GM13977 (cell line): Measurements from ENCODE around the gene DPF1.
A peak's percentile ranks its signal among the peaks of the same experiment; 100 is the strongest.
"Not testable (repeated sequence)": the region's sequence is repeated elsewhere in the genome, so short reads cannot be mapped to it uniquely, and the experiment has no call there.

Experiments
- DNase-seq: peaks from one replicate; pipeline ENCODE4 v3.0.0; 2012; ENCODE audit warnings: low spot score
- CTCF ChIP-seq: IDR thresholded peaks from 2 replicates; pipeline ENCODE4 v1.5.1; 2012; ENCODE audit warnings: mild to moderate bottlenecking, control low read depth; ENCODE audit not compliant: insufficient read depth; ENCODE audit errors: extremely low read depth, missing control alignments
- in situ Hi-C: fragments of 300-500 bp; cut with MboI; formaldehyde crosslinking; loops from one replicate; pipeline ENCODE4 v1.12.0; 2022; ENCODE audit warnings: low sequenced_read_pairs, low pct_unique_long_range_greater_than_20kb, mixed read lengths, inconsistent platforms; ENCODE audit not compliant: unreplicated experiment

The DPF1 gene

DNA sequence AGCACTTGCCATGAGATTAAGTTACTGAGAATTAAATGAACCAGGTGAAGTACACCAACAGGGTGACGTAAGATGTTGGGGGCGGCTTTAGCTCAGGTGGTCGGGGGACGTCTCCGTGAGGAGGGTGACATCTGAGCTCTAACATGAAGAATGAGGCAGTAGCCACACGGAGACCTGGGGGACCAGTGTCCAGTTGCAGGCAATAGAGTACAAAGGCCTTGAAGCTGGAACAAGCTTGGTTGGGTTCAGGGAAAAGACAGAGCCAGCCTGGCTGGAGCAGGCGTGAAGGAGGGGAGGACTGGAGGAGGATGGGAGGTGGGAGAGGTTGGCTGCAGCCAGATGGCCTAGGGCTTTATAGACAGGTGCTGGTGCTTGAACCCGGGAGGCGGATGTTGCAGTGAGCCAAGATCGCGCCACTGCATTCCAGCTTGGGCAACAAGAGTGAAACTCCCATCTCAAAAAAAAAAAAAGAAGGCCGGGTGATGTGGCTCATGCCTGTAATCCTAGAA lies 42.0 kb upstream of the DPF1 start:
- in situ Hi-C loops: no loop called here
- TF ChIP-seq CTCF: no peak
- DNase-seq: no peak

GRCh38 chr19:38265213-38265861 lies 41.3 kb upstream of the DPF1 start:
- no peak for DNase-seq
- TF ChIP-seq CTCF: no peak
- in situ Hi-C loops: no loop called here

- in situ Hi-C loops: no loop called here
- DNase-seq: peak; percentile 82
- no peak for TF ChIP-seq CTCF
Observed at GRCh38 chr19:38264486-38265212, 40.6 kb upstream of the DPF1 start, which contains the start of gene SPINT2. SPINT2 (plus strand) TSS chr19:38264573; CDS start chr19:38264893, 320 bp downstream.

DNA sequence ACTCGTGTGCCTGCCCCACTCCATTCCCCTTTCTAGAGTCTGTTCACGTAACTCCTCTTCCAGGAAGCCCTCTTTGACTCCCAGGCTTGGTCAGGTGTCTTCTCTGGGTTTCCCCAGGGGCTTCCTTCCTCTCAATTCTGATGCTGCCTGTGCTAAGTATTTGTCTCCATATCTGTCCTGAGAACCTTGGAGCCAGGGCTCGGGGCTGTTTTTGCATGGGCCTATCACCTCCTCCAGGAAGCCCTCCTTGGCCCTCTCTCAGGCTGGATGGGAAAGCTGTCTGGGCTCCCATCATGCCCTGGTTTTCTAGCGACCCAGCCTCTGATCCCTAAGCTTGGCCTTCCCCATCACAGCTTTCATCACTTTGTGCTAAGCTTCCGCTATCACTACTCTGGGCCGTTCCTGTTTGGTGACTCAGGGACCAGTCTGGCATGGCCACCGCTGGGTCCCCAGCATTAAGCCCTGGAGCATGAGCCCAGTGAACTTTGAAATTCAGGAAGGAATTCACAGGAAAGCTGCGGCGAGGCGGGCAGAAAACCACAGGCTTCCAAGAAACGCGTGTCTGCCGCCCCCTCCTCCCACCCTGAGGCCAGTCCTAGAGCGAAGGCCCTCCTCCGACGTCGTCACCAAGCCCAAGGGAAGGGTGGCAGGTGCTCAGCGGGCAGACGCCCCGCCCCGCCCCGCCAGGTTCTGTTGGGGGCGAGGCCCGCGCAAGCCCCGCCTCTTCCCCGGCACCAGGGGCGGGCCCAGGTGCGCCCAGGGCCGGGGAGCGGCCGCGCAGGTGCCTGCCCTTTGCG lies 39.9 kb upstream of the DPF1 start:
- TF ChIP-seq CTCF: no peak
- peak; percentile 86 for DNase-seq
- in situ Hi-C loops: no loop called here

DNA sequence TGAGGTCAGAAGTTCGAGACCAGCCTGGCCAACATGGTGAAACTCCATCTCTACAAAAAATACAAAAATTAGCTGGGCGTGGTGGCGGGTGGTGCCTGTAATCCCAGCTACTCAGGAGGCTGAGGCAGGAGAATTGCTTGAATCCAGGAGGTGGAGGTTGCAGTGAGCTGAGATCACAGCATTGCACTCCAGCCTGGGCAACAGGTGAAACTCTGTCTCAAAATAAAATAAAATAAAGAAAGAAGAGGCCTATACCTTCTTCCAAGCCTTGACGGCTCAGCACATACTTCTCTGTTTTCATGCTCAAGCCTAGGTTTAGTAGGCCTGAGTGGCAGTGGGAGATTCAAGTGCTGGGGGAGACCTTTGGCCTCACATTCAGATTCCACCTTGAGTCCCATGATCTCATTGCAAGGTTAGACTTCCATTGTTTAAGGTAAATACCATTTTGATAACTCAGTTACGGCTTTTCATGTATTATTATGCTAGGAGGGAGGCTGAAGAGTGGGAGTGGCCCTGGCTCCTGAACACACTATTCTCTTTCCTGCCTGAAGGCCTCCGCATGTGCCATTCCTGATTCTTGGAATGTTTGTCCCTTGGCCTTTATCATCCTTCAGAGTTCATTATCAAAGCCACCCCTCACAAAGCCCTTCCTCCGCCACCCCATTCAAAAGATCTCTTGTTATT lies 38.7 kb upstream of the DPF1 start:
- no peak for TF ChIP-seq CTCF

DNA sequence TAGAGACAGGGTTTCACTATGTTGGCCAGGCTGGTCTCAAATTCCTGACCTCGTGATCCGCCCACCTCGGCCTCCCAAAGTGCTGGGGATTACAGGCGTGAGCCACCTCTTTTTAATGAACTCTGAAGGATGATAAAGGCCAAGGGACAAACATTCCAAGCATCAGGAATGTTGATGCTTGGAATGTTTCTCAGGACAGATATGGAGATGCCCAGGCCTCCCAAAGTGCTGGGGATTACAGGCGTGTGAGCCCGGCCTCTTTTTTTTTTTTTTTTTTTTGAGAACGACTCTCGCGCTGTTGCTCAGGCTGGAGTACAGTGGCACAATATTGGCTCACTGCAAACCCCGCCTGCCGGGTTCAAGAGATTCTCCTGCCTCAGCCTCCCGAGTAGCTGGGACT lies 37.9 kb upstream of the DPF1 start:
- DNase-seq, in situ Hi-C loops: not testable (repeated sequence)

More for the DNA sequence above, 38.7 kb upstream of the DPF1 start:
- no peak for DNase-seq
- in situ Hi-C loops: no loop called here
